K562 (cell line): ENCODE results near the gene PDCD1LG2. TPM values are rescaled to one million over a fixed set of nuclear protein-coding genes. Genes with fewer than 3 reads are reported as not detected.

ENCODE experiments used
- CREB3 ChIP-seq: fragments of 450-650 bp; conservative IDR thresholded peaks from 2 replicates; pipeline ENCODE4 v1.6.1; 2016; ENCODE audit warnings: missing genetic modification characterization, low read depth, mild to moderate bottlenecking, missing compliant biosample characterization, moderate library complexity
- HCFC1 ChIP-seq: IDR thresholded peaks from 2 replicates; pipeline ENCODE4 v1.6.1; 2012; ENCODE audit warnings: low read depth, low read length, improper control_type of control experiment
- HLTF ChIP-seq: fragments of 450-650 bp; IDR thresholded peaks from 2 replicates; pipeline ENCODE4 v1.6.1; 2016
- ID3 ChIP-seq, 2 experiments: fragments of 250-450 bp in 1 of 2; fragments of 450-650 bp in 1 of 2; sonication (Bioruptor Pico) in 1 of 2; IDR thresholded peaks; 2 replicates each; pipeline versions ENCODE4 v1.6.1 to v1.8.0; 2016 to 2021; ENCODE audit warnings: mild to moderate bottlenecking in 2 of 2, moderate library complexity in 2 of 2, missing compliant biosample characterization in 1 of 2, missing genetic modification characterization in 1 of 2
- KAT8 ChIP-seq: fragments of 450-650 bp; IDR thresholded peaks from 2 replicates; pipeline ENCODE4 v1.6.1; 2016; ENCODE audit warnings: low read depth, mild to moderate bottlenecking
- NFXL1 ChIP-seq: fragments of 450-650 bp; formaldehyde crosslinking; IDR thresholded peaks from 2 replicates; pipeline ENCODE4 v1.4.0; 2021; ENCODE audit warnings: mild to moderate bottlenecking
- RAD51 ChIP-seq: fragments of 450-650 bp; IDR thresholded peaks from 2 replicates; pipeline ENCODE4 v1.7.1; 2016; ENCODE audit warnings: low read depth, mild to moderate bottlenecking, borderline replicate concordance
- SMARCA4 ChIP-seq: fragments of 450-650 bp; IDR thresholded peaks from 2 replicates; pipeline ENCODE4 v1.6.1; 2016
- SPI1 ChIP-seq: IDR thresholded peaks from 2 replicates; pipeline ENCODE4 v1.6.1; 2011; ENCODE audit warnings: low read depth, low read length, control low read depth, borderline replicate concordance
- TEAD2 ChIP-seq: fragments of 450-650 bp; IDR thresholded peaks from 2 replicates; pipeline ENCODE4 v1.6.1; 2016; ENCODE audit warnings: missing genetic modification characterization, control low read depth, missing compliant biosample characterization
- ZNF239 ChIP-seq: fragments of 250-450 bp; sonication (Bioruptor Pico); IDR thresholded peaks from 2 replicates; pipeline ENCODE4 v1.4.0; 2020; ENCODE audit warnings: mild to moderate bottlenecking
- ZNF449 ChIP-seq: fragments of 250-450 bp; sonication (Bioruptor Pico); IDR thresholded peaks from 2 replicates; pipeline ENCODE4 v1.8.0; 2022; ENCODE audit warnings: moderate library complexity, mild to moderate bottlenecking, inconsistent platforms
- ZNF592 ChIP-seq: fragments of 450-650 bp; IDR thresholded peaks from 2 replicates; pipeline ENCODE4 v1.6.1; 2017; ENCODE audit warnings: antibody characterized with exemption, mild to moderate bottlenecking
- ZNF695 ChIP-seq: fragments of 450-650 bp; formaldehyde crosslinking; IDR thresholded peaks from 2 replicates; pipeline ENCODE4 v1.4.0; 2020; ENCODE audit warnings: mild to moderate bottlenecking, moderate library complexity
- polyA plus RNA-seq, 8 experiments: library from polyadenylated mRNA; depleted of rRNA in 4 of 8; stranded (reverse) in 5 of 8; unstranded in 3 of 8; fragments of >200 nt; fragmentation: Nextera tagmentation in 2 of 8; fragmentation: Illumina TruSeq in 1 of 8; extraction: Ambion mirVana in 2 of 8; extraction: Trizol in 1 of 8; gene quantifications; 2 replicates each; pipeline versions ENCODE4 v1.2.1 to v1.2.3, GENCODE V29; 2011 to 2014; ENCODE audit warnings: inconsistent platforms in 1 of 8, missing spikeins in 1 of 8
- total RNA-seq, 7 experiments: library from RNA; depleted of rRNA in 6 of 7; stranded (reverse); fragments of >200 nt in 6 of 7; fragmentation: Illumina TruSeq in 2 of 7; extraction: Trizol in 2 of 7; gene quantifications; 2 replicates each; pipeline versions ENCODE4 v1.2.1 to v1.2.3, GENCODE V29; 2011 to 2021; ENCODE audit warnings: low replicate concordance in 1 of 7
- TF ChIP-seq, protein P1 (sequence below): fragments of 250-450 bp; sonication (Bioruptor Pico); IDR thresholded peaks from 2 replicates; pipeline ENCODE4 v1.4.0; 2020; ENCODE audit warnings: mild to moderate bottlenecking

PDCD1LG2 gene
- total and polyA plus RNA-seq, 9 of the 15 experiments (the other 6 are each of a cell fraction or from before 2014, with no cell fraction given) = not detected

GRCh38 chr9:5493679-5494511 lies 16.4 kb upstream of the PDCD1LG2 start (continued):
- TF ChIP-seq SPI1 = peak; percentile 75
- TF ChIP-seq, protein P1, sequence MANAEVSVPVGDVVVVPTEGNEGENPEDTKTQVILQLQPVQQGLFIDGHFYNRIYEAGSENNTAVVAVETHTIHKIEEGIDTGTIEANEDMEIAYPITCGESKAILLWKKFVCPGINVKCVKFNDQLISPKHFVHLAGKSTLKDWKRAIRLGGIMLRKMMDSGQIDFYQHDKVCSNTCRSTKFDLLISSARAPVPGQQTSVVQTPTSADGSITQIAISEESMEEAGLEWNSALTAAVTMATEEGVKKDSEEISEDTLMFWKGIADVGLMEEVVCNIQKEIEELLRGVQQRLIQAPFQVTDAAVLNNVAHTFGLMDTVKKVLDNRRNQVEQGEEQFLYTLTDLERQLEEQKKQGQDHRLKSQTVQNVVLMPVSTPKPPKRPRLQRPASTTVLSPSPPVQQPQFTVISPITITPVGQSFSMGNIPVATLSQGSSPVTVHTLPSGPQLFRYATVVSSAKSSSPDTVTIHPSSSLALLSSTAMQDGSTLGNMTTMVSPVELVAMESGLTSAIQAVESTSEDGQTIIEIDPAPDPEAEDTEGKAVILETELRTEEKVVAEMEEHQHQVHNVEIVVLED (CRISPR knock-in tag) = no peak
- TF ChIP-seq HCFC1 = no peak
- TF ChIP-seq HLTF = no peak
- 0 out of 2 replicates have a peak, but pooled peaks have one; percentile 32 for TF ChIP-seq ZNF449 (CRISPR knock-in tag)
- peak; percentile 86; the same call in 1 of the 2 replicates for TF ChIP-seq CREB3 (tag)
- peak; percentile 53; the same call in 1 of the 2 replicates for TF ChIP-seq TEAD2 (tag)
- TF ChIP-seq ZNF592 = peak; percentile 94
- TF ChIP-seq ZNF695 (CRISPR knock-in tag) = no peak
- no peak for TF ChIP-seq ID3 (CRISPR knock-in tag; IDR thresholded peaks at IDR 0.05)
- TF ChIP-seq ID3 (tag; IDR thresholded peaks at IDR 0.05) = no peak
- TF ChIP-seq NFXL1 (CRISPR knock-in tag) = 0 out of 2 replicates have a peak, but pooled peaks have one; percentile 36
- peak; percentile 20; the same call in 1 of the 2 replicates for TF ChIP-seq SMARCA4
- peak; percentile 47; the same call in 1 of the 2 replicates for TF ChIP-seq ZNF239
- no peak for TF ChIP-seq RAD51
- TF ChIP-seq KAT8 = no peak
